ENCODE measurements around the gene TRIM62.

GRCh38 chr1:33110477-33110876 is 71.4 kb downstream of the TRIM62 start:
- TF ChIP-seq EZH2 (IDR thresholded peaks at IDR 0.05) = no peak
- TF ChIP-seq CTCF (IDR thresholded peaks at IDR 0.05) = no peak
